D721Med (cell line): ENCODE results near the gene RAG2.
"Not testable (repeated sequence)": the region's sequence is repeated elsewhere in the genome, so short reads cannot be mapped to it uniquely, and the experiment has no call there.

ENCODE experiments used
- DNase-seq: peaks from one replicate; pipeline ENCODE4 v3.0.0; 2011; ENCODE audit warnings: low spot score; ENCODE audit not compliant: insufficient read length
- FAIRE-seq: peaks from 2 replicates; lab custom pipeline; 2011; peaks lifted over from hg19 to GRCh38; lab: Jason Lieb, UNC
- TF ChIP-seq, protein P1 (sequence below): IDR thresholded peaks from 2 replicates; pipeline ENCODE4 v1.5.1; 2012; ENCODE audit warnings: mild to moderate bottlenecking, control low read depth; ENCODE audit not compliant: insufficient read depth; ENCODE audit errors: missing control alignments

Gene RAG2

DNA sequence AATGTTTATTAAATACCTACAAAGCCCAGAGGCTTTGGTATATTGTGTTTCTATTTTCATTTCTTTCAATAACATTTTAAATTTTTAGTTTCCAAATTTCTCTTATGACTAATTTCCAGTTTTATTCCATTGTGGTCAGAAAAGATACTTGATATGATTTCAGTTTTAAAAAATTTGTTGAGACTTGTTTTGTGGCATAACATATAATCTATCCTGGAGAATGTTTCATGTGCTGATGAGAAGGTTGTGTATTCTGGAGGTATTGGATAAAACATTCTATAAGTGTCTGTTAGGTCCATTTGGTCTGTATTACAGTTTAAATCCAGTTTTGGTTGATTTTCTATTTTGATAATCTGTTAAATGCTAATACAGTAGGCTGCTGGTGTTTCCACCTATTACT lies 40.0 kb downstream of the RAG2 start:
- no peak for FAIRE-seq
- no peak for DNase-seq
- TF ChIP-seq, protein P1, sequence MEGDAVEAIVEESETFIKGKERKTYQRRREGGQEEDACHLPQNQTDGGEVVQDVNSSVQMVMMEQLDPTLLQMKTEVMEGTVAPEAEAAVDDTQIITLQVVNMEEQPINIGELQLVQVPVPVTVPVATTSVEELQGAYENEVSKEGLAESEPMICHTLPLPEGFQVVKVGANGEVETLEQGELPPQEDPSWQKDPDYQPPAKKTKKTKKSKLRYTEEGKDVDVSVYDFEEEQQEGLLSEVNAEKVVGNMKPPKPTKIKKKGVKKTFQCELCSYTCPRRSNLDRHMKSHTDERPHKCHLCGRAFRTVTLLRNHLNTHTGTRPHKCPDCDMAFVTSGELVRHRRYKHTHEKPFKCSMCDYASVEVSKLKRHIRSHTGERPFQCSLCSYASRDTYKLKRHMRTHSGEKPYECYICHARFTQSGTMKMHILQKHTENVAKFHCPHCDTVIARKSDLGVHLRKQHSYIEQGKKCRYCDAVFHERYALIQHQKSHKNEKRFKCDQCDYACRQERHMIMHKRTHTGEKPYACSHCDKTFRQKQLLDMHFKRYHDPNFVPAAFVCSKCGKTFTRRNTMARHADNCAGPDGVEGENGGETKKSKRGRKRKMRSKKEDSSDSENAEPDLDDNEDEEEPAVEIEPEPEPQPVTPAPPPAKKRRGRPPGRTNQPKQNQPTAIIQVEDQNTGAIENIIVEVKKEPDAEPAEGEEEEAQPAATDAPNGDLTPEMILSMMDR = no peak

DNA sequence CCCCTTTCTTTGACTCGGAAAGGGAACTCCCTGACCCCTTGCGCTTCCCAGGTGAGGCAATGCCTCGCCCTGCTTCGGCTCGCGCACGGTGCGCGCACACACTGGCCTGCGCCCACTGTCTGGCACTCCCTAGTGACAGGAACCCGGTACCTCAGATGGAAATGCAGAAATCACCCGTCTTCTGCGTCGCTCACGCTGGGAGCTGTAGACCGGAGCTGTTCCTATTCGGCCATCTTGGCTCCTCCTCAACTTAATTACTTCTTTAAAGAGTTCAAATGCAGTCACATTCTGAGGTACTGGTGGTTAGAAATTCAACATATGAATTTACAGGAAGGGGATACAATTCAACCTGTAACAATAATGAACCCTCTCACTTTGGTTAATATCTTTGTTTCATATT lies 40.6 kb downstream of the RAG2 start:
- not testable (repeated sequence) for FAIRE-seq, DNase-seq

- TF ChIP-seq, protein P1 = no peak
- DNase-seq (no peak), FAIRE-seq (no peak)
These were observed 47.5 kb downstream of the RAG2 start for GRCh38 chr11:36550385-36551115.
